ENCODE data around the gene SNRNP25.
A peak's percentile ranks its signal among the peaks of the same experiment; 100 is the strongest.

The SNRNP25 gene

GRCh38 chr16:74747-75334 is 21.2 kb downstream of the SNRNP25 start:
- Histone ChIP-seq H4K20me1 (ENCODE audit: insufficient read depth) (no peaks in the 10 kb centered on the region), H2AFZ (ENCODE audit: low read depth) (no peak overlapping the region), H3K4me3 (IDR thresholded peaks at IDR 0.05; ENCODE audit: insufficient read depth, low read depth, low read length) (no peak overlapping the region), H3K4me2 (no peak overlapping the region), H3K27ac (no peak overlapping the region), H3K4me1 (ENCODE audit: low read depth, poor library complexity, severe bottlenecking) (peaks cover 39% of the 10 kb centered on the region), H3K36me3 (ENCODE audit: insufficient read depth) (no peaks in the 10 kb centered on the region), H3K79me2 (ENCODE audit: insufficient read depth, low read depth) (no peaks in the 10 kb centered on the region), H3K9ac (no peak overlapping the region), H3K27me3 (ENCODE audit: insufficient read depth, low read depth) (peaks cover 20% of the 10 kb centered on the region)
- TF ChIP-seq, protein P1, sequence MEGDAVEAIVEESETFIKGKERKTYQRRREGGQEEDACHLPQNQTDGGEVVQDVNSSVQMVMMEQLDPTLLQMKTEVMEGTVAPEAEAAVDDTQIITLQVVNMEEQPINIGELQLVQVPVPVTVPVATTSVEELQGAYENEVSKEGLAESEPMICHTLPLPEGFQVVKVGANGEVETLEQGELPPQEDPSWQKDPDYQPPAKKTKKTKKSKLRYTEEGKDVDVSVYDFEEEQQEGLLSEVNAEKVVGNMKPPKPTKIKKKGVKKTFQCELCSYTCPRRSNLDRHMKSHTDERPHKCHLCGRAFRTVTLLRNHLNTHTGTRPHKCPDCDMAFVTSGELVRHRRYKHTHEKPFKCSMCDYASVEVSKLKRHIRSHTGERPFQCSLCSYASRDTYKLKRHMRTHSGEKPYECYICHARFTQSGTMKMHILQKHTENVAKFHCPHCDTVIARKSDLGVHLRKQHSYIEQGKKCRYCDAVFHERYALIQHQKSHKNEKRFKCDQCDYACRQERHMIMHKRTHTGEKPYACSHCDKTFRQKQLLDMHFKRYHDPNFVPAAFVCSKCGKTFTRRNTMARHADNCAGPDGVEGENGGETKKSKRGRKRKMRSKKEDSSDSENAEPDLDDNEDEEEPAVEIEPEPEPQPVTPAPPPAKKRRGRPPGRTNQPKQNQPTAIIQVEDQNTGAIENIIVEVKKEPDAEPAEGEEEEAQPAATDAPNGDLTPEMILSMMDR (conservative IDR thresholded peaks at IDR 0.05; ENCODE audit: low read depth, low read length): no peak

DNA sequence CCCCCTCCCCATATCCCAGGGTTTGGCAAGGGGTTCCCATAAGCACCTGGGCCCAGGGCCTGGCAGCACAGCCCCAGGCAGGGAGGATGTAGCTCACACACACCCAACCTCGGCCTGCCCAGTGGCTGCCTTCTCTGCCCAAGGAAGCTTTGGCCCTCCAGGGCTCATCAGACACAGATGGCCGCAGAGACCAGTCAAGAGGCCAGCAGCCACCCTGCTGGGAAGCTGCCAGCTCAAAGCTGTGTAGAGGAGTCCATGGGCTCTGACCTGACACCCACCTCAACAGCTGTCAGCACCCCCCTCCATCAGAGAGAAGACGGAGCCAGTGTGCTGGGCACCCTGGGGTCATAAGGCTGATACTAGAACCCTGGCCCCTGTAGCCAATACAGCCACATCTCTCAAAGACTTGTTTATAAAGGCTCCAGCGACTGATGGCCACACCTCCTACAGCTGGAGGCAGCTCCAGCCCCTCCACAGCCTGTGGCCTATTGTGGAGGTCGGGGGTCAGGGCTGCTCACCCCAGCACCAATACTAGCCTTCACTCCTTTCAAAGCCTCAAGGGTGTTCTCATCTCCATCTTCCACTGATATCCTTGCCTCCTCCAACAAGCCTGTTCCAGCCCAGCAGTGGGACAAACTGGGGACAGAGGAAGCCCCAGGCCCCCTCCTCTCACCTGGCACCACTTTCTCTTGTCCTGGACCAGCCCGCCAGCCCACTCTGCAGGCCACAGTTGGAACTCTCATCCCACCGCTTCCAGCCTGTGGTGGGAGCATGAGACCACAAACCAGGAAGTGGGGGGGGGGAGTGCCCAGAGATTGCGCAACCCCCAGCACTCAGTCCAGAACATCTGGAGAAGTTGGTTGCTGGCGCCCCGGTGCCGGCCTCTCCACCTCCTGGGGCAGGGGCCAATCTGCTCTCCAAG is 22.2 kb downstream of the SNRNP25 start:
- Histone ChIP-seq H3K79me2 (ENCODE audit: insufficient read depth, low read depth) (no peaks in the 10 kb centered on the region), H3K27ac (no peak overlapping the region), H3K4me3 (IDR thresholded peaks at IDR 0.05; ENCODE audit: insufficient read depth, low read depth, low read length) (no peak overlapping the region), H3K4me2 (peak overlapping the region; percentile 97), H3K4me1 (ENCODE audit: low read depth, poor library complexity, severe bottlenecking) (peaks cover 39% of the 10 kb centered on the region), H3K27me3 (ENCODE audit: insufficient read depth, low read depth) (peaks cover 19% of the 10 kb centered on the region), H3K36me3 (ENCODE audit: insufficient read depth) (no peaks in the 10 kb centered on the region), H3K9ac (no peak overlapping the region), H2AFZ (ENCODE audit: low read depth) (no peak overlapping the region), H4K20me1 (ENCODE audit: insufficient read depth) (no peaks in the 10 kb centered on the region)
- TF ChIP-seq, protein P1 (conservative IDR thresholded peaks at IDR 0.05; ENCODE audit: low read depth, low read length): no peak

- TF ChIP-seq, protein P1 (conservative IDR thresholded peaks at IDR 0.05; ENCODE audit: low read depth, low read length): no peak
- H2AFZ ChIP-seq (ENCODE audit: low read depth): no peak overlapping the region; the same call in 1 of the 2 replicates
- no peaks in the 10 kb centered on the region for H4K20me1 ChIP-seq (ENCODE audit: insufficient read depth)
- peaks cover 39% of the 10 kb centered on the region for H3K4me1 ChIP-seq (ENCODE audit: low read depth, poor library complexity, severe bottlenecking)
- no peak overlapping the region for H3K27ac ChIP-seq
- H3K36me3 ChIP-seq (ENCODE audit: insufficient read depth): no peaks in the 10 kb centered on the region
- H3K4me2 ChIP-seq: peak overlapping the region; percentile 97
- H3K79me2 ChIP-seq (ENCODE audit: insufficient read depth, low read depth): no peaks in the 10 kb centered on the region
- peak overlapping the region; percentile 83; the same call in 1 of the 2 replicates for H3K9ac ChIP-seq
- peaks cover 13% of the 10 kb centered on the region for H3K27me3 ChIP-seq (ENCODE audit: insufficient read depth, low read depth)
- H3K4me3 ChIP-seq (IDR thresholded peaks at IDR 0.05; ENCODE audit: insufficient read depth, low read depth, low read length): no peak overlapping the region
Observed at GRCh38 chr16:76535-77272, 23.1 kb downstream of the SNRNP25 start.

- peaks cover 9% of the 10 kb centered on the region; the same call in 1 of the 2 replicates for H3K27me3 ChIP-seq (ENCODE audit: insufficient read depth, low read depth)
- peak overlapping the region; percentile 97 for H3K4me2 ChIP-seq
- peak overlapping the region; percentile 36; the same call in 1 of the 2 replicates for H3K27ac ChIP-seq
- H3K9ac ChIP-seq: peak overlapping the region; percentile 83
- H4K20me1 ChIP-seq (ENCODE audit: insufficient read depth): no peaks in the 10 kb centered on the region
- no peaks in the 10 kb centered on the region for H3K79me2 ChIP-seq (ENCODE audit: insufficient read depth, low read depth)
- H3K4me1 ChIP-seq (ENCODE audit: low read depth, poor library complexity, severe bottlenecking): peaks cover 36% of the 10 kb centered on the region
- no peak overlapping the region for H3K4me3 ChIP-seq (IDR thresholded peaks at IDR 0.05; ENCODE audit: insufficient read depth, low read depth, low read length)
- TF ChIP-seq, protein P1 (conservative IDR thresholded peaks at IDR 0.05; ENCODE audit: low read depth, low read length): no peak
- H3K36me3 ChIP-seq (ENCODE audit: insufficient read depth): no peaks in the 10 kb centered on the region
- H2AFZ ChIP-seq (ENCODE audit: low read depth): peak overlapping the region; percentile 83
Observed at GRCh38 chr16:77273-77806, 23.7 kb downstream of the SNRNP25 start.
